Measurements from ENCODE around the gene MYH14. TPM values are rescaled to one million over a fixed set of nuclear protein-coding genes. Genes with fewer than 3 reads are reported as not detected.

MYH14 gene
- total RNA-seq, 1 donor from 2014 or later = not detected

DNA sequence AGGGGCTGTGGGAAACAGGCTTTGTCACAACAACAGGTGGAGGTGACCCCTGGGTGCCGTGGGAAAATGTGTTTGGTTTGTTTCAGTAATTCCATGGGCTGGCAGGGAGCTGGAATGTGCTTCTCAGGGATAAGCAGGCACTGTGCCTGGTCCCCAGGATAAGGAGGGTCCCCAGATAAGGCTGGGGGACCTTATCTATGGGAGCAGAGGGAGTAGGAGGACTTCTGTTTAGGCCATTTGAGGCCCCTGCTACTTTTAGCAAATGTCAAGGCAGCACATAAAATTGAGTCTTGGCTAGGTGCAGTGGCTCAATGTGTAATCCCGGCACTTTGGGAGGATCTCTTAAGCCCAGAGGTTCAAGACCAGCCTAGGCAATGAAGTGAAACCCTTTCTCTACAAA is 66.2 kb downstream of the MYH14 start:
- Histone ChIP-seq H3K79me2 (ENCODE audit: insufficient read depth, low read length) (no peaks in the 10 kb centered on the region), H3K9ac (ENCODE audit: low read length) (no peak overlapping the region), H3K9me3 (ENCODE audit: insufficient read depth, low read depth, low read length) (no peaks in the 10 kb centered on the region), H3K36me3 (ENCODE audit: insufficient read depth, low read length) (no peaks in the 10 kb centered on the region), H2AFZ (ENCODE audit: low read depth, low read length) (no peak overlapping the region), H3K27ac (ENCODE audit: low read depth, low read length) (no peak overlapping the region), H3K4me2 (ENCODE audit: low read length) (no peak overlapping the region), H3K4me3 (ENCODE audit: insufficient read depth, low read depth, low read length) (no peak overlapping the region), H4K20me1 (ENCODE audit: insufficient read depth, low read length) (no peaks in the 10 kb centered on the region), H3K4me1 (ENCODE audit: insufficient read depth, low read length) (no peaks in the 10 kb centered on the region), H3K27me3 (ENCODE audit: insufficient read depth, low read length) (no peaks in the 10 kb centered on the region)
- TF ChIP-seq, protein P1, sequence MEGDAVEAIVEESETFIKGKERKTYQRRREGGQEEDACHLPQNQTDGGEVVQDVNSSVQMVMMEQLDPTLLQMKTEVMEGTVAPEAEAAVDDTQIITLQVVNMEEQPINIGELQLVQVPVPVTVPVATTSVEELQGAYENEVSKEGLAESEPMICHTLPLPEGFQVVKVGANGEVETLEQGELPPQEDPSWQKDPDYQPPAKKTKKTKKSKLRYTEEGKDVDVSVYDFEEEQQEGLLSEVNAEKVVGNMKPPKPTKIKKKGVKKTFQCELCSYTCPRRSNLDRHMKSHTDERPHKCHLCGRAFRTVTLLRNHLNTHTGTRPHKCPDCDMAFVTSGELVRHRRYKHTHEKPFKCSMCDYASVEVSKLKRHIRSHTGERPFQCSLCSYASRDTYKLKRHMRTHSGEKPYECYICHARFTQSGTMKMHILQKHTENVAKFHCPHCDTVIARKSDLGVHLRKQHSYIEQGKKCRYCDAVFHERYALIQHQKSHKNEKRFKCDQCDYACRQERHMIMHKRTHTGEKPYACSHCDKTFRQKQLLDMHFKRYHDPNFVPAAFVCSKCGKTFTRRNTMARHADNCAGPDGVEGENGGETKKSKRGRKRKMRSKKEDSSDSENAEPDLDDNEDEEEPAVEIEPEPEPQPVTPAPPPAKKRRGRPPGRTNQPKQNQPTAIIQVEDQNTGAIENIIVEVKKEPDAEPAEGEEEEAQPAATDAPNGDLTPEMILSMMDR (IDR thresholded peaks at IDR 0.05; ENCODE audit: insufficient read depth, low read depth, low read length) = no peak
- no peak for TF ChIP-seq EZH2 (IDR thresholded peaks at IDR 0.05; ENCODE audit: insufficient read depth, low read length)
- no peak overlapping the region for H3K27ac Mint-ChIP-seq (ENCODE audit: unreplicated experiment)
- H3K36me3 Mint-ChIP-seq (ENCODE audit: low read depth, unreplicated experiment) = no peaks in the 10 kb centered on the region
- H3K27me3 Mint-ChIP-seq (ENCODE audit: low read depth, unreplicated experiment) = no peaks in the 10 kb centered on the region
- no peak for FAIRE-seq
- no peaks in the 10 kb centered on the region for H3K4me1 Mint-ChIP-seq (ENCODE audit: low read depth, unreplicated experiment)
- peaks cover 15% of the 10 kb centered on the region for H3K9me3 Mint-ChIP-seq (ENCODE audit: unreplicated experiment)
- DNase-seq (ENCODE audit: low read depth) = no peak
- no peak overlapping the region for H3K4me3 Mint-ChIP-seq (ENCODE audit: unreplicated experiment)

DNA sequence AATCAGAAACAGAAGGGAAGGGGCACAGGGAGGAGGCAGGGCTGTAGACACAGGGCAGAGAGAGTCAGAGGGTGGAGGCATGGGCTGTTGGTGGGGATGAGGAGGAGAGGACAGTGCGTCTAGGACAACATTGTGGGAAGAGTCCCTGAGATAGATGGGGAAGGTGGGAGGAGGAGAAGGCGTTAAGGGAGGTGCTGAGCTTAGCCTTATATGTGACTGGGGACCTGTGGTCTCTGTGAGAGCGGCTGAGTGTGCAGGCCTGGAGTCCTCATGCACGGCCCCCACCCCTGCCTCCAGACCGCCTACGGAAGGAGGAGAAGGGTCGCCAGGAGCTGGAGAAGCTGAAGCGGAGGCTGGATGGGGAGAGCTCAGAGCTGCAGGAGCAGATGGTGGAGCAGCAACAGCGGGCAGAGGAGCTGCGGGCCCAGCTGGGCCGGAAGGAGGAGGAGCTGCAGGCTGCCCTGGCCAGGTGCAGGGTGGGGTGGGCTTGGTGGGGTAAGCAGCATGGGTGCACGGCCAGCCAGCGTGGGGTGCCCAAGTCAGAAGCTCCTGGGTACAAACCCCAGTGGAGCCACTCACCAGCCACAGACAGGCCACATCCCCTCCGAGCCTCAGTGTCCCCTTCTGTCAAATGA is 69.0 kb downstream of the MYH14 start:
- H3K27ac ChIP-seq (ENCODE audit: low read depth, low read length) = no peak overlapping the region

DNA sequence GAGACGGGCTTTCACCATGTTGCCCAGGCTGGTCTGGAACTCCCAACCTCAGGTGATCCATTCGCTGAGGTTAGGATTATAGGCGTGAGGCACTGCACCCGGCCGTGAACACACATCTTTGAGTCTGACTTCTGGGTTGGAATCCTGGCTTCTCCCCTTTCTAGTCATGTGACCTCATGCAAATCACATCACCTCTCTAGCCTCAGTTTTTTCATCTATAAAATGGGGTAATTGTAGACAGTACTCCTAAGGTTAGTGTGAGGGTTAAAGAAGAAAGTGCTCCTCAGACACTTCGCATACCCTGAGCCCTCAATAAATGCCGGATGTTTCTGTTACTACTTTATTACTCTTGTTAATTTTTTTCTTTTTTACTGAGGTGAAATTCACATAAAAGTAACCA is 70.4 kb downstream of the MYH14 start:
- no peak for FAIRE-seq
- Histone ChIP-seq H3K4me1 (ENCODE audit: insufficient read depth, low read length) (no peaks in the 10 kb centered on the region), H3K9ac (ENCODE audit: low read length) (no peak overlapping the region), H2AFZ (ENCODE audit: low read depth, low read length) (no peak overlapping the region), H3K27ac (ENCODE audit: low read depth, low read length) (no peak overlapping the region), H3K36me3 (ENCODE audit: insufficient read depth, low read length) (no peaks in the 10 kb centered on the region), H3K27me3 (ENCODE audit: insufficient read depth, low read length) (no peaks in the 10 kb centered on the region), H3K9me3 (ENCODE audit: insufficient read depth, low read depth, low read length) (no peaks in the 10 kb centered on the region), H3K79me2 (ENCODE audit: insufficient read depth, low read length) (no peaks in the 10 kb centered on the region), H3K4me3 (ENCODE audit: insufficient read depth, low read depth, low read length) (no peak overlapping the region), H3K4me2 (ENCODE audit: low read length) (no peak overlapping the region), H4K20me1 (ENCODE audit: insufficient read depth, low read length) (no peaks in the 10 kb centered on the region)
- H3K36me3 Mint-ChIP-seq (ENCODE audit: low read depth, unreplicated experiment) = no peaks in the 10 kb centered on the region
- no peak overlapping the region for H3K4me3 Mint-ChIP-seq (ENCODE audit: unreplicated experiment)
- H3K4me1 Mint-ChIP-seq (ENCODE audit: low read depth, unreplicated experiment) = no peaks in the 10 kb centered on the region
- peaks cover 16% of the 10 kb centered on the region for H3K9me3 Mint-ChIP-seq (ENCODE audit: unreplicated experiment)
- no peak for DNase-seq (ENCODE audit: low read depth)
- TF ChIP-seq EZH2 (IDR thresholded peaks at IDR 0.05; ENCODE audit: insufficient read depth, low read length) = no peak
- TF ChIP-seq, protein P1 (IDR thresholded peaks at IDR 0.05; ENCODE audit: insufficient read depth, low read depth, low read length) = no peak
- no peak overlapping the region for H3K27ac Mint-ChIP-seq (ENCODE audit: unreplicated experiment)
- H3K27me3 Mint-ChIP-seq (ENCODE audit: low read depth, unreplicated experiment) = no peaks in the 10 kb centered on the region

More for the DNA sequence above, 69.0 kb downstream of the MYH14 start:
- Histone ChIP-seq H3K79me2 (ENCODE audit: insufficient read depth, low read length) (no peaks in the 10 kb centered on the region), H3K9me3 (ENCODE audit: insufficient read depth, low read depth, low read length) (no peaks in the 10 kb centered on the region), H3K4me3 (ENCODE audit: insufficient read depth, low read depth, low read length) (no peak overlapping the region), H3K36me3 (ENCODE audit: insufficient read depth, low read length) (no peaks in the 10 kb centered on the region), H3K9ac (ENCODE audit: low read length) (no peak overlapping the region), H3K27me3 (ENCODE audit: insufficient read depth, low read length) (no peaks in the 10 kb centered on the region), H4K20me1 (ENCODE audit: insufficient read depth, low read length) (no peaks in the 10 kb centered on the region), H3K4me1 (ENCODE audit: insufficient read depth, low read length) (no peaks in the 10 kb centered on the region), H3K4me2 (ENCODE audit: low read length) (no peak overlapping the region), H2AFZ (ENCODE audit: low read depth, low read length) (no peak overlapping the region)
- H3K27me3 Mint-ChIP-seq (ENCODE audit: low read depth, unreplicated experiment) = no peaks in the 10 kb centered on the region
- TF ChIP-seq EZH2 (IDR thresholded peaks at IDR 0.05; ENCODE audit: insufficient read depth, low read length) = no peak
- TF ChIP-seq, protein P1 (IDR thresholded peaks at IDR 0.05; ENCODE audit: insufficient read depth, low read depth, low read length) = no peak
- no peaks in the 10 kb centered on the region for H3K4me1 Mint-ChIP-seq (ENCODE audit: low read depth, unreplicated experiment)
- peaks cover 19% of the 10 kb centered on the region for H3K9me3 Mint-ChIP-seq (ENCODE audit: unreplicated experiment)
- H3K36me3 Mint-ChIP-seq (ENCODE audit: low read depth, unreplicated experiment) = no peaks in the 10 kb centered on the region
- no peak for FAIRE-seq
- H3K4me3 Mint-ChIP-seq (ENCODE audit: unreplicated experiment) = no peak overlapping the region
- DNase-seq (ENCODE audit: low read depth) = no peak
- peak overlapping the region; percentile 69 for H3K27ac Mint-ChIP-seq (ENCODE audit: unreplicated experiment)
